Stomach (tissue), 9 donors: Measurements from ENCODE around the gene PRKCB. TPM values are rescaled to one million over a fixed set of nuclear protein-coding genes. Genes with fewer than 3 reads are reported as not detected.

Experiments
- DNase-seq, 2 donors: peaks; one replicate each; pipeline versions ENCODE4 v3.0.0 to v3.0.0-alpha.2; 2013 to 2019
- H3K27ac ChIP-seq, 5 donors: fragments of 200-600 bp in 4 of 5; sonication (generic) in 4 of 5; one replicate each; pipeline ENCODE4 v1.5.1; 2013 to 2019; ENCODE audit warnings: mild to moderate bottlenecking in 1 of 5, moderate library complexity in 1 of 5
- H3K27me3 ChIP-seq, 3 donors: fragments of 200-600 bp; sonication (generic); one replicate each; pipeline ENCODE4 v1.5.1; 2017 to 2019; ENCODE audit warnings: mixed run types in 1 of 3
- H3K36me3 ChIP-seq, 4 donors: fragments of 200-600 bp; sonication (generic); 1 replicate in 3 of 4; 2 replicates in 1 of 4; pipeline ENCODE4 v1.5.1; 2016 to 2019
- H3K4me1 ChIP-seq, 4 donors: fragments of 200-600 bp; sonication (generic); one replicate each; pipeline ENCODE4 v1.5.1; 2016 to 2019
- H3K4me3 ChIP-seq, 4 donors: fragments of 200-600 bp; sonication (generic) in 3 of 4; one replicate each; pipeline ENCODE4 v1.5.1; 2016 to 2019; ENCODE audit warnings: mild to moderate bottlenecking in 1 of 4
- H3K9me3 ChIP-seq, 4 donors: fragments of 200-600 bp; sonication (generic); one replicate each; pipeline ENCODE4 v1.5.1; 2016 to 2019
- CTCF ChIP-seq, 7 experiments: fragments of 450-650 bp in 4 of 7; fragments of 200-600 bp in 3 of 7; sonication (generic) in 3 of 7; IDR thresholded peaks; one replicate each; pipeline ENCODE4 v1.5.1; 2016 to 2019; ENCODE audit warnings: antibody characterized with exemption in 7 of 7, control low read depth in 2 of 7, mild to moderate bottlenecking in 1 of 7
- EP300 ChIP-seq: sonication (generic); formaldehyde crosslinking; IDR thresholded peaks from one replicate; pipeline ENCODE4 v1.6.1; 2017; ENCODE audit warnings: antibody characterized with exemption
- POLR2A ChIP-seq, 4 donors: fragments of 450-650 bp; IDR thresholded peaks; one replicate each; pipeline ENCODE4 v1.6.1; 2016; ENCODE audit warnings: antibody characterized with exemption in 4 of 4, control low read depth in 2 of 4, mild to moderate bottlenecking in 1 of 4, moderate library complexity in 1 of 4
- POLR2AphosphoS5 ChIP-seq, 3 donors: sonication (generic); formaldehyde crosslinking; IDR thresholded peaks; one replicate each; pipeline ENCODE4 v1.6.1; 2016; ENCODE audit warnings: antibody characterized with exemption in 3 of 3
- WGBS, 5 donors: extraction: QIAGEN DNeasy Blood & Tissue Kit in 3 of 5; methylation state at CpG; one replicate each; pipeline versions ENCODE4 v1.1.5 to v1.1.7; 2013 to 2018; 5-methylcytosine and 5-hydroxymethylcytosine counted together
- intact Hi-C: fragments of 100-400 bp; cut with DNase I; formaldehyde crosslinking; loops from one replicate; pipeline ENCODE4 v1.15.1; 2023; ENCODE audit warnings: low total_unique reads
- polyA plus RNA-seq, 3 donors: library from polyadenylated mRNA; stranded (reverse); fragments of 200-250 nt; gene quantifications; one replicate each; pipeline ENCODE4 v1.2.3, GENCODE V29; 2013
- total RNA-seq, 5 donors: library from RNA; depleted of rRNA; stranded (reverse); fragments of >200 nt; gene quantifications; one replicate each; pipeline versions ENCODE4 v1.1.0 to v1.2.3, GENCODE V29; 2014 to 2016
- donor health status: healthy with polysubstance abuse.
- donor health status: Bipolar disorder and iron deficiency.
- donor health status: healthy.

Gene PRKCB
- total and polyA plus RNA-seq, 8 donors: 1.1 to 49.6 (median 14.7) TPM

- WGBS, 5 donors: 76 to 85% (median 81%) methylated on average over 2 of the region's 2 CpGs
- intact Hi-C loops: no loop called here
- H3K4me3 ChIP-seq: no peak overlapping the region
These were observed 150.7 kb downstream of the PRKCB start for GRCh38 chr16:23986455-23986854.

GRCh38 chr16:23987443-23987842 lies 151.7 kb downstream of the PRKCB start:
- Histone ChIP-seq H3K4me3 (no peak overlapping the region), H3K27ac (no peak overlapping the region), H3K27me3 (no peaks in the 10 kb centered on the region), H3K36me3 (no peaks in the 10 kb centered on the region), H3K4me1 (no peaks in the 10 kb centered on the region), H3K9me3 (no peaks in the 10 kb centered on the region)
- peak in 1 of 2 donors; percentile 15 for DNase-seq
- intact Hi-C loops: no loop called here
- TF ChIP-seq POLR2AphosphoS5 (IDR thresholded peaks at IDR 0.05) (no peak), POLR2A (IDR thresholded peaks at IDR 0.05) (no peak), EP300 (no peak), CTCF (IDR thresholded peaks at IDR 0.05) (no peak)
- 78 to 88% (median 84%) methylated on average over 2 of the region's 2 CpGs for WGBS, 5 donors

More at GRCh38 chr16:23986455-23986854, 150.7 kb downstream of the PRKCB start:
- no peaks in the 10 kb centered on the region for H3K9me3 ChIP-seq
- no peaks in the 10 kb centered on the region for H3K36me3 ChIP-seq
- no peaks in the 10 kb centered on the region for H3K4me1 ChIP-seq
- TF ChIP-seq CTCF (IDR thresholded peaks at IDR 0.05): no peak
- no peak for TF ChIP-seq POLR2AphosphoS5 (IDR thresholded peaks at IDR 0.05)
- no peak for TF ChIP-seq POLR2A (IDR thresholded peaks at IDR 0.05)
- no peak for TF ChIP-seq EP300
- no peak for DNase-seq
- no peaks in the 10 kb centered on the region for H3K27me3 ChIP-seq
- no peak overlapping the region for H3K27ac ChIP-seq

- DNase-seq: no peak
- intact Hi-C loops: no loop called here
- TF ChIP-seq POLR2A (IDR thresholded peaks at IDR 0.05) (no peak), CTCF (IDR thresholded peaks at IDR 0.05) (no peak), POLR2AphosphoS5 (IDR thresholded peaks at IDR 0.05) (no peak), EP300 (no peak)
- Histone ChIP-seq H3K27me3 (no peaks in the 10 kb centered on the region), H3K36me3 (no peaks in the 10 kb centered on the region), H3K4me1 (no peaks in the 10 kb centered on the region), H3K27ac (no peak overlapping the region), H3K9me3 (no peaks in the 10 kb centered on the region), H3K4me3 (no peak overlapping the region)
- 77 to 90% (median 84%) methylated on average over 3 of the region's 3 CpGs for WGBS, 5 donors
These were observed 154.7 kb downstream of the PRKCB start for GRCh38 chr16:23990507-23990906.

GRCh38 chr16:23991066-23991465 lies 155.3 kb downstream of the PRKCB start:
- H3K4me1 ChIP-seq: peaks cover 0 to 2% (median 0%) of the 10 kb centered on the region in 4 donors
- TF ChIP-seq CTCF (IDR thresholded peaks at IDR 0.05) (no peak), POLR2A (IDR thresholded peaks at IDR 0.05) (no peak), EP300 (no peak), POLR2AphosphoS5 (IDR thresholded peaks at IDR 0.05) (no peak)
- intact Hi-C loops: no loop called here
- no peaks in the 10 kb centered on the region for H3K9me3 ChIP-seq
- no peaks in the 10 kb centered on the region for H3K36me3 ChIP-seq
- DNase-seq: no peak
- no peaks in the 10 kb centered on the region for H3K27me3 ChIP-seq
- no peak overlapping the region for H3K27ac ChIP-seq
- no peak overlapping the region for H3K4me3 ChIP-seq
